SIG-M5 (cell line): ENCODE data around the gene TEX44.

Source experiments
- DNase-seq: peaks from one replicate; lab custom pipeline; 2025; lab: John Stamatoyannopoulos, UW

Gene TEX44

DNA sequence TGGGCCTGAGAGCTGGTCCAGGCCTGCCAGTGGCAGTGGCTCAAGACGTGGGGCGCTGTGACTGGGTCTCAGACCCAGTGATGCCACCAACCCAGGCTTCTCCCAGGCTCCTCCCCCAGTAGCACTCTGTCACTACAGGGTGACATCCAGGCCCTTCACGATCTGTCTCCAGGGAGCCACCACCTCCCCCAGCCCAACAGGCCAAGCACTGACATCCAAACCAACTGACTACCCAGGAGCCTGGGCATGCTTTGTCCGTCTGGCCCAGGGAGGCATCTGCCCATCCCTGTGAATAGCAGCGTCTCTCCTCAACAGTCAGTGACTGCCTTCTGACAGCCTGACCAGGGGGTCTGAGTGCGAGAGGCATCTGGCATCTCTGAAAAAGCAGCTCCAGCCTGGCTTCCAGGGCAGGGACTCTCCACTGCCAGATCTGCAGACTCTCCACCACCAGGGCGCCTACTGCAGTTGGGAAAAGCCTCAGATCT is 13.0 kb downstream of the TEX44 start:
- no peak for DNase-seq

DNA sequence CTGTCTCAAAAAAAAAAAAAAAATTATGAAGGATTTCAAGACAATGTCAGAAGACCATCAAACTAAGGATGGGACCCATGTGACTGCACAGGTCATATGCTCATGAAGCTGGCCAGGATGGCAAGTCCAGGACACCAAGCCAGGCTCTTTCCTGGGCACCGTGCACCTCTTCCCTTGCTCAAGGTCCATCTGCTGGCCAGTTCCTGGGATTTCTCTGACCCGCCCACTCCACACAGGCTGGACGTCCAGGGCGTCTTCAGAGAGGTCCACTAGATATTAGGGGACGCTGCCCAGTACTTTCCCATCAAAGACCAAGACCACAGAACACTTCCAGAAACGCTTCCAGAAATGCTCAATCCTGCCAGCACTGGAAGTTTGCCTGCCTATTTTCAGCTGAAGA is 14.3 kb downstream of the TEX44 start:
- DNase-seq: no peak

DNA sequence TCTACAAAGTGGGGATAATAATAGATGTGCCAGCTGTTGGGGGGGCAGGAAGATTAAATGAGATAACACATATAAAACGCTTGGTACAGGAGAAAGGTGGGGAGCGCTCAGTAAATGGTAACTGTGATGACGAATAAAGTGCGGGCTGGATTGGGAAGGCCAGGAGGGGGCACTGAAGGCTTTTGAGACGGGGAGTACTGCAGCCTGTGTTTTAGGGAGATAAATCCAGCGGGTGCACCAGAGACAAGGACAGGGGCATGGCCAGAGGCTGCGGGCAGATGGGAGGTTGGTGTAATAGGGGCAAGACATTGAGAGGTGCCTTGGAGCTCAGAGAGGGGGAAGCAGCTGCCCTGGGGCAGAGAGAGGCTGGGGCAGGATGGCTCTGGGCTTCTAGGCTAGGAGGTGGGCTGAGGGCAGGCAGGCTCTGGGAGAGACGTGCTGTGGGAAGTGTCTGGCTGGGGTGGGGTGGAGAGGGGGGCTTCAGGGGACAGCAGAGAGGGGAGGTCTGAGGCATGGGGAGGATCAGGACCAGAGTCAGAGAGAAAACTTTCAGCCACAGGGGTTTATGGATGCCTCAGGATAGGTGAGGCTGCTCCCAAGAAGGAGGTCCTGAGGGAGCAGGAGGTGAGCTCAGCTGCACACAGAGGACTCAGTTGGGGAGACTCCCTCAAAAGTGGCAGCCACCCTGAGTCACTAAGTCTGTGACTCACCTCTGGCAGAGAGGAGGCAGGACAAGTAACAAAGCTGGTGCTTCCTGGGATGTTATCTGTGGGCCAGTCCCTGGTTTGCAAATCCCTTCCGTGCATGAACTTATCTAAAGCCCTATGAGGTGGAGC is 18.8 kb downstream of the TEX44 start:
- DNase-seq: peak; percentile 39

DNA sequence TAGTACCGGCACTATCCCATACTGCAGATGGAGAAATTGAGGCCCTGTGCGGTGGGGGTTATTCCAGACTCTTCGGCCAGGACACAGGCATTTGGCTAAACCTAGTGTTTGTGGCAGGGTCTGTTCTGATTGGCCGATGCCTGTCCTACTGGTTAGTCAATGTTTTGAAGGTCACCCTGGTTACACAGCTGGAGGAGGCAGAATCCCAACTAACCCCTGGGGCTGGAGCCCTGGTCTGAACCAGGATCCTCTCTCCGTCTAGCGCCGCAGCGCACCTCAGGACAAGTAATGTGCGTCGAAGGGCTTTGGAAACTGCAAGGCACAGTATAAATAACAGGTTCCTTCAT is 19.4 kb downstream of the TEX44 start:
- no peak for DNase-seq

DNA sequence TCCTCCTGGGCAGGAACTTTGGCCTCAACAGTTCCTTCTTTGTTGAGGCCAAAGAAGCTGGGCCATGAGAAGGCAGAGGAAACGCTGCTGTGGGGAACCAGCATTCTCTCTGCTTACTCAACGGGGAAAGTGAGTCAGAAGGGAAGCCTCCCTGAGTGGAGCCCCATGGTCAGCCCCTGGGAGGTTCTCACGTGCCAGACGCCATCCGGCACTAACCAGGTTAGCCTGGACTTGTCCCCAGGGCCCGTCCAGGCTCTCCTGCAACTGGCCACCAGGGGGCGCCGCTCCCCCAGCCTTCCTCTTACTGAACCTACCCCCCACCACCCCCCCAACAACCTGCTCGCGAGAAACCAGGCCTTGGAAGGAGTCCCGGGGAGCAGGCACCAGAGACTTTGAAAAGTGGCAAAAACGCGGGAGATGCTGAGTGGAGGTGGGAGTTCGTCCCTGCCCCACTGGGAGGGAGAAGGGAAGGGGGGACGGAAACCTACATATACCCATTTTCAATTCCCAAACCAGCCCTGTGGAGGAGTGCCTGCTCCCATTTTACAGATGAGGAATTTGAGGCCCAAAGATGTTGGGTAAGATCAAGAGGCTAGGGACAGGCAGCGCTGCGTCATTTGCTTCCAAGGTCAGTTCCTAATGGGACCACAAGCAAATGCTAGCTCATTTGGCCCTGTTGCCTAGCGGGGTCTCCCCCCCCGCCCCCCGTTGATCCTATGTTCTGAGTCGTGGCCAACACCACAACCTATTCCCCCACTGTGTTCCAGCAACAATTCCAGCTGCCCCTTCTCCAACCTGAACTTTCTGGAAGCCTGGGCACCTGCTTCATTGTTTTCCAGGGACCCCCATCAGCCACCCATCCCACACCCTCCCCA is 20.0 kb downstream of the TEX44 start:
- peak; percentile 86 for DNase-seq

DNA sequence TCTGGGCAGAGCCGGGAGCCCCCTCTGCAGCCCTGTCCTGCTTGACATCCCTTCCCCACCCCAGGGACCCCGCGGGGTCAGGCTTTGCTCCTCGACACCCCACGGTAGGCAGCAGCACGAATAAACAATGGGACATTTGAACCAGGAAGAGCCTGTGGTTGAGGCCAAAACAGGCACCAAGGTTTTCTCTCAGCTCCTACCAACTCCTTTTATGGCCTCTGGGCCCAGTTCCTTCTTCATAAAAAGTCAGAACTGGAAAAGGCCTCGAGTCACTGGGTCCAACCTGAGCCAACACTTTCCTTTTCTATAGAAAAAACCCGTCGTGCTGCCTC is 20.6 kb downstream of the TEX44 start:
- no peak for DNase-seq

DNA sequence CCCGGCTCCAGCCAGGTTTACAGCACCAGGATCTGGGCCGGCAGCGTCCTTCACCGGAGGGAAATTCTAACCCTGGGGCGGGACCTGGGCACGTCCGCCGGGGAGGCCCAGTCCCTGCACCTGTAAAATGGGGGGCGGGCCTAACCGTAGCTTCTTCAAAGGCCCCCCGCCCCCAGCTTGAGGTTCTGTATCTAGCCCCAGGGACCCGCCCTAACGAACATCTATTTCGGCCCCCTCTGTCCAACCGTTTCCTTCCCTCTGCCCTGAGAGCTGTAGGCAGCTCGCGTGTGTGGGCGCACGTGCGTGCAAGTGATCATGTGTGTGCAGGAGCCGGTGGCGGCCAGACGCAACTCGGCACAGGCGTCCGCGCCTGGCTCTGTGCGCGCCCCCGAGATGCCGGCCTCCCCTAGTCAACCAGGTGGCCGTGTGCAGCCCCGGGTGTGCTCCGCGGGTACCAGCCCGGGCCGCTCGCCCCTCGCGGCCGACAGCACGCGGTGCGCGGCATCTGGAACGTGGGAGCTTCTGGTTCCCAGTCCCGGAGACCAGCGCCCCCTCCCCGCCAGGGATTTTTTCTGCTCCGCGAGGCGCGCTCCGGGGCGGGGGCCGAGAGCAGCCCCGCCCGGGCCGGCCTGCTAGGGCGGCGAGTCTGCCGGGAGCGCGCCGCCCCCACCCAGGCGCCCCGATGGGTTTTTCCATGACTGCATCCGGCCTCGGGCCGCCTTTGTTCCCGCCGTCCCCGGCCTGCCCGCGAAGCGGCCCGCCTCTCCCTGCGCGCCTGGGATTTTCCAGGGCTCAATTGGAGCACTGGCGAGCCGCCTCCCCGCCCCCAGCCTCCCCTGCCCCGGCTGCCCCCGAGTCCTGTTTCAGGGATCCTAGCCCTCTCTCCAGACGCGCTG is 21.2 kb downstream of the TEX44 start:
- DNase-seq: peak; percentile 91

DNA sequence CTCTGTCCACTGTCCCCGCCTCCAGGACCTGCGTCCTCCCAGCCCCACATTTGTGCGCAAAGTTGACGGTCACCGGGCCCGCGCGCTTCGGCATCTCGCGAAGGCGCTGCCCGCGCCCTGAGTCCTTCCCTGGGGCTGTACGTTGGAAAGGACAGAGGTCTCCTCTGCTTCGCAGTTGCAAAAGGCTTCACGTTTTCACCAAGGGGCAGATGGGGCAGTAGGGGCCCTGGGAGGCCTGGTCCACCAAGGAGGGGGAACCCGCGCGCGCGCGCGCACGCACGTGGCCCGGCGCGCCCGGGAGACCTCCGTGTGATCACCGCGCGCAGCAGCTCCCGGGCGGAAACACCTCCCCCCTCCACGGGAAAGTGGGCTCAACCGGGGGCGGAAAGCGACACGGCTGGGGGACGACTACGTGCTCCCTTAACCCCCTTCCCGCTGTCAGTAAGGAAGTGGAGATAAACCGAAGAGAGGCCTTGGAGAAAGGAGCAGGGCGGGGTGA is 21.9 kb downstream of the TEX44 start:
- DNase-seq: peak; percentile 20

DNA sequence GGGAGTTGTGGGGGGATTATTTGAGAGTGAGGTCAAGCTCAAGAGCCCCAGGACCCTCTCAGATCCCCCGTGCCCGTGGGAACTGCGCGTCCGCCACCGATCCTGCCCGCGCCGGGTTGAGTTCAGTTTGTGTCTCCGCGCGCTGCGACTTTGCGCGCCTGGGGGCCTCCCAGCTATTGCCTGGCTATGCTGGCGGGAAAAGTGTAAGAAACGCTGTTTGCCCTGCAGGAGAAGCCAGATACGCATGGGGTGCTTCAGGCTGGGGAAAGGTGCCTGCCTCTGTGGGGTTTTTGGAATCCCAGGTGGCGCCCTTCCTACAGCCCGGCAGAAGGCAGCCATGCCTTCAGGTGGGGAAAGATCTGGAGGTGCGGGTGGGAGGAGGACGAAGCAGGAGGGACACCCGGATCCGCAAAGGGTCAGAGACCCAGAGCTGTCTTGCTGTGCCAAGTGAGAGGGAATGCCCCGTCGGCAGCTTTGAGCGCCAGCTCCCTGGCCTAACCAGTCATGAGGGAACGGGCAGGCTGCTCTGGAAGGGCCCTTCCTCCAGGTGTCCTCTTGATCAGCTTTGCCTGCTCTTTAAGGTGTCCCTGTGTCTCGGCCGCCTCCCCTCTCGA is 22.5 kb downstream of the TEX44 start:
- no peak for DNase-seq

DNA sequence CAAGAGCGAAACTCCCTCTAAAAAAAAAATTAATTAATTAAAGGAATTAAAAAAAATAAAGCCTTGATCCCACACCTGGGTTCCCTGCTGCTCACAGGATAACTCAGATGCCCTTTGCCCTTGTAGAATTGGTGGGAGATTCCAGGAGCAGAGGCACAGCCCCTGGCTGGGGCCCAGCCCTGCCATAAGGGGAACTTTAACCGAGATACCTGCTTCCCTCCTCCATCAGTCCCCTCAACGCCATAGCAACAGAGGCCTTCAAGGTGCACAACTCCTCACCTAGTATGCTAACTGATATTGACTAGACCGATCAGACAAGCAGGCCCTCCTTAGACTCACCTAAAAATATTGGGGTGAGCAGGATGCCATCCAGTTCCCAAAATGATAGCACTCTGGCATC is 23.6 kb downstream of the TEX44 start:
- no peak for DNase-seq

DNA sequence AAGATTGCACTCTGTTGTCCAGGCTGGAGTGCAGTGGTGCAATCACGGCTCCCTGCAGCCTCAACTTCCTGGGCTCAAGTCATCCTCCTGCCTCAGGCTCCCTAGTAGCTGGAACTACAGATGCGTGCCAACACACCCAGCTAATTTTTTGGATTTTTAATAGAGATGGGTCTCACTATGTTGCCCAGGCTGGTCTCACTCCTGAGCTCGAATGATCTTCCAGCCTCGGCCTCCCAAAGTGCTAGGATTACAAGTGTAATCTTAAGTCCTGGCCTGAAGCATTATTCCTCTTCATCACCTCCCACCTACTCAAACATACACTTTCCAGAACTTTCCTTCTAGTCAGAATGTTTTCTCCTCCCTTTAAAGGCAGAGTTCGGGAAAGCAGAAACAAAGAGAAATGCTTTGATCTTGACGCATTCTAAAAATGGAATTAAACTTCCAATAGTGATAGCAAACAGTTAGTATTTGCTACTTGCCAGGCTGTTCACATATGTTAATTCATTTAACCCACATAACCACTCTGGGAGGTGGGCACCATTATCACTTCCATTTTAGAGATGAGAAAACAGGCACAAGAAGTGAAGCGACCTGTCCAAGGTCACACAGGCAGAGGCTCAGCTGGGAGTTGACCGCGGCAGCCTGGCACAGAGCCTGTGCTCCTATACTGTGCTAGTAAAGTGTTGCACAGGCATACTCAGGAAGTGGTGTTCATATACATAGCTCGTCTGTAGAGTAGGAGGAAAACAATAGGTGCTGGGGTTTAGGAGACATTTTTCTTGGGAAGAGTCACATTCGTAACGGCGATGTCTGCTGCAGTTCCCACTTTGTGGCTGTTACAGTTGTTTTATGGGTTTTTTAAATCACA is 24.6 kb downstream of the TEX44 start:
- DNase-seq: no peak

DNA sequence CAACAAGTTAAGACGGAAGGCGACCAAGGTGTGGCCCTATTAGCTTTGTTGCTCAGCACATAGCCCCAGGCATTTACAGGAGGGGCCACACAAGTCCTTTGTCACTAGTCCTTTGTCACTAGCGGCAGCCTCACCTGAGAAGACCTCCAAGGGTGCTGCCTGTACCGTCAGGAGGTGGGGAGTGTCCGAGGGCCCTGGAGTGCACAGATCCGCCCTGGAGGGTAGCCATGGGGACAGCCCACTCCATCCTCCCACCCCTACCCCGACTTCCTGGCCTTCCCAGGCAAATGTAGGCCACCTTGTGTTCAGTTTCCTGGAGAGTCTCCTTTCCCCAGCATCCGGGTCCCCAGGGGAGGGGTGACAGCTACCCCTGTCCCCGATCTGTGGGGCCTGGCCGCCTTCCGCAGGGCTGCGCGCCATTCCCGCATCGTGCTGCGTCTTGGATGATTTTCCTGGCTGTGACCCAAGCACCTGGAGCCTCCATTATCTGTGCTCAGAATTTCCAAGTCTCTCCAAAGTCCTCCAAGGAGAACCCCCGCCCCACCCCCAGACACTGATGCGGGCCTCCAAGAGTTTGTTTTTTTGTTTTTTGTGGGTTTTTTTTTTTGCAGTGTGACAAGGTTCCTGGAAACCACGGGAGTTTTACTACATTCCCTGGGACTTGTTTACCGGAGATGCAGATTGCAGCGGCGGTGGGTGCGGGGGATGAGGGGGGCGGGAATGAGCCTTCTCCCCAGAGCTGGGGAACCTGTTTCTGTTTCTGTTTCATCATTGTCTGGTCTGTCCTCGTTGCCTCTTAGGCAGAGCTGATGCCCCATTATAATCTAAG is 28.6 kb downstream of the TEX44 start:
- no peak for DNase-seq

DNA sequence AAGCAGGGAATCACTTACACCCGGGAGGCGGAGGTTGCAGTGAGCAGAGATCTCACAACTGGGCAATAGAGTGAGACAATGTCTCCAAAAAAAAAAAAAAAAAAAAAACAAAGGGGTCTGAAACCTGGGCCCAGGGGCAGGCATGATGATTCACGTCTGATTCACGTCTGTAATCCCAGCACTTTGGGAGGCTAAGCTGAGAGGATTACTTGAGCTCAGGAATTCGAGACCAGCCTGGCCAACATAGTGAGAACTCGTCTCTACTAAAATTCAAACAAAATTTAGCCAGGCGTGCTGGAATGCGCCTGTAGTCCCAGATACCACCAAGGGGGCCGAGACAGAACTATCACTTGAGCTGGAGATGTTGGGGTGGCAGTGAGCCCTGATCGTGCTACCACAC is 30.3 kb downstream of the TEX44 start:
- no peak for DNase-seq

DNA sequence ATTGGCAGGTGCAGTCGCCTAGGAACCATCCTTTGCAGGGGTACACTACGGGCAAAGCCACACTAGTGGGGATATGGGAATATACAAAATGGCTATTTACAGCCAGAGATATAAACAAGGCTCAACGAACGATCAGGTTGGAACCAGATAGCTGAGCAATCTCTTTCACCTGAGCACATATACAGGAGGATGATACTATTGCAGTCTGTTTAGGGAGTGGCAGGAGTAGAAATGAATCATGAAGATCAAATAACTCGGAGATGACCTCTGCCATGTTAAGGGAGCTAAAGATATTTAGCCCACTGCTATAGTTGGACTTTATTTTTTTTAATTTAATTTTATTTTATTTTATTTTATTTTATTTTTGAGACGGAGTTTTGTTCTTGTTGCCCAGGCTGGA is 33.8 kb downstream of the TEX44 start:
- DNase-seq: no peak

DNA sequence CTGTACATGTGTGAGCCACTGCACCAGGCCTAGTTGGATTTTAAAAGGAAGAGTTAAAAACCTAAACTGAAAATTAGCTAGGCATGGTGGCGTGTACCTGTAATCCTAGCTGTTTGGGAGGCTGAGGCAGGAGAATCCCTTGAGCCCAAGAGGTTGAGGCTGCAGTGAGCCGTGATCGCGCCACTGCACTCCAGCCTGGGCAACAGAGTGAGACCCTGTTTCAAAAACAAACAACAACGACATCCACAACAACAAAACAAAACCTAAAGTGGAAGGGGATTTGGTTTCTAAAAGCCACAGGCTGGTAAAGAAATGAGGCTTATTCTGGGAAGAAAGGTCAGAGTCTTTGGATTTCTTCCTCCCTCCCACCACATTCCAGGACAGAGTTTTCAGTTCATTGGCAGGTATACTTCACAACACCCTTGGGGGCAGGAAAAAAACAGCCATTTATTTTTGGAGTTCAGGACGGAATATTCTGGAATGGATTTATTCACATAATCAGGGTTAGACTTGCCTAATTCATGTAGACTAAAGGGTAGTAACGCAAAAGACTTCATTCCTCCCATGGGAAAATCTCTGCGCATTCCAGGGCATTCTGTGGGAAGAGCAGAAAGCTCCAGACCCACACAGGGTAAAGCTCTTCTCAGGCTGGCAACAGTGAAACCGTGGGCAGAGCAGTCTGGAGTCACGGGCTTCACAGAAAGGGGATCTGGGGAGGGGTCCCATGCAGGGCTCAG is 34.9 kb downstream of the TEX44 start:
- no peak for DNase-seq

DNA sequence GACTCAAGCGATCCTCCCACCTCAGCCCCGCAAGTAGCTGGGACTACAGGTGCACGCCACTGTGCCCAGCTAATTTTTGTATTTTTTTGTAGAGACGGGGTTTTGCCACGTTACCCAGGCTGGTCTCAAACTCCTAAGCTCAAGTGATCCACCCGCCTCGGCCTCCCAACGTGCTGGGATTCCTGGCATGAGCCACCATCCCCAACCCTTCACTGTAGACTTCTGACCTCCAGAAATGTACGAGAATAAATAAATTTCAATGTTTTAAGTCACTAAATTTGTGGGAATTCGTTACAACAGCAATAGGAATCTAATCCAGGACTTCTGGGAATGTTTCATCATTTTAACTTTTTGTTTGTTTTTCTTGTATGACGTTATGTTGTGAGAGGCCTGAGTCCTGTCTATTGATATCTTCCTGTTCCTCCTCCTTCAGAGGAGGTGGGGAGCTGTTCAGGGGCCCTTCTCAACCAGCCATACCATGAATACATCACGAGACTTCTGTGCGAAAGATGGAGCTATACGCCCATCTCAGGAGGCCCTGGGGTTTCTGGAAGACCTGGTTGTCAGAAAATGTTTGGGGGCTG is 40.0 kb downstream of the TEX44 start:
- DNase-seq: no peak

DNA sequence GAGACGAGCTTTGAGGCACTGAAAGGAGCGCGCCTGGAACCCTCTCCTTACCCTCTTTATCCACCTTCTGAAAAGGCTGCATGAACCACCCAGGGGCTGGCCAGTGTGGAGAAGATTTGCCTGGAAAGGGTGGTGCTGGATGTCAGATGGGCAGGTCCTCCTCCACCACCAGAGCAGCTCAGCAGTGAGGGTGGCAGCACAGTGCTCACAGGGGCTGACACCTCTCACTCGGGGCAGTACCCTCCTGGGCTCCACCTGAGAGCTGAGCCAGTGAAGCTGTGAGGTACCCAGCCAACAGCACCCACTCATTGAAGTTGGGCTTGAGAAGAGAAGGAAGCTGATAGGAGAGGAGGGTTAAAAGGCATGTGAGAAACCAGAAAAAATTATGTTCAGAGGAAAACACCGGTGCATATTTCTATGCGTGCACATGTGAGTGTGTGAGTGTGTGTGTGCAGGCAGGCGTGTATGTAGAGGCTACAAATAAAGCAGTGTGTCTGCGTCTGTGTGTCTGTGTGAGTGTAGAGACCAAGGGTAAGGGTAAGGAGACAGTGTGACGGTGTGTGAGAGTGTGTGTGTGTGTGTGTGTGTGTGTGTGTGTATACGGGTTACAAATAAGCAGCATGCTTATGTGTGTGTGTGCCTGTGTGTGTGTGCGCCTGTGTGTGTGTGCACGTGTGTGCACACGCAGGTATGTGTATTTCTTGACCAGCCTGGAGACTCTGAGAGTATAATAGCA is 40.7 kb downstream of the TEX44 start:
- no peak for DNase-seq

DNA sequence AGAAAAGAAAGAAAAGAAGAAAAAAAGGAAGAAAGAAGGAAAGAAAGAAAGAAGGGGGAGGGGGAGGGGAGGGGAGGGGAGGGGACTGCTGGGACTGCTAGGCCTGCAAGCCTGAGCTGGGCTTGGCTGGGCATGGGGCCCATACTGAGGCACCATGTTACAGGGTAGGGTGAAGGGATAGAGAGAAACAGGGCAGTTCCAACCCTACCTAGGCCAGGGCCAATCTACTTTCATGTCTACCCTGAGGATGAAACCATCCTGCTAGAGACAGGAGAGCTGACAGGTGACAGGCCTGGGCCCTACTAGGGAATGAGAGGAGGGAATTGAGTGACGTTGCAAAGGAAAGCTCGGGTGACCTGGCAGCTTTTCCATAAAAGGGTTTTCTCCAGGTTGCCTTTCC is 41.7 kb downstream of the TEX44 start:
- DNase-seq: no peak
